Measurements from ENCODE around the gene CDC25B.

DNA sequence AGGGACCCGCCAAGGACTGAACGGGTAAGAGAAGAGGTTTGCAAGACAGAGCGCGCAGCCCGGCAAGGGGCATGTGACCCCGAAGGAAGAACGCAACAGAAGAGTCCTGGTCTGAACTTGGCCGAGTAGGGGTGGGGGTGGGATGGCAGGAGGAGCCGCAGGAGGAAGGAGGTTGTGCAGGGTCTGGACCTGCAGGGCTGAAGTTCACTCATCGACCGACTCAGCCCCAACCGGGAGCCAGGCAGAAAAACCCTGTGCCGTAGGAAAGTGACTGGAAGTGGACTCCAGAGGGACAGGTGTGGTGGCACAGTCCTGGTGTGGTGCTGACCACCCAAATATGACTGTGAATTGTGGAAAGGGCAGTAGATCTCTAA lies 43.7 kb upstream of the CDC25B start:
- TF ChIP-seq ZNF253 (CRISPR knock-in tag; IDR thresholded peaks at IDR 0.05; ENCODE audit: borderline replicate concordance) (no peak), MYC (CRISPR knock-in tag; IDR thresholded peaks at IDR 0.05; ENCODE audit: borderline replicate concordance) (no peak), MXD4 (CRISPR knock-in tag; IDR thresholded peaks at IDR 0.05) (no peak), FOSL2 (CRISPR knock-in tag; IDR thresholded peaks at IDR 0.05) (no peak), HCFC1 (IDR thresholded peaks at IDR 0.05; ENCODE audit: low read depth, low read length) (no peak)
- TF ChIP-seq, protein P1, sequence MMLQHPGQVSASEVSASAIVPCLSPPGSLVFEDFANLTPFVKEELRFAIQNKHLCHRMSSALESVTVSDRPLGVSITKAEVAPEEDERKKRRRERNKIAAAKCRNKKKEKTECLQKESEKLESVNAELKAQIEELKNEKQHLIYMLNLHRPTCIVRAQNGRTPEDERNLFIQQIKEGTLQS (CRISPR knock-in tag; IDR thresholded peaks at IDR 0.05) = no peak

Measured in HepG2 (cell line).